HepG2 (cell line): Measurements from ENCODE around the gene LONP1. TPM values are rescaled to one million over a fixed set of nuclear protein-coding genes. Genes with fewer than 3 reads are reported as not detected.
A peak's percentile ranks its signal among the peaks of the same experiment; 100 is the strongest.

Source experiments
- ARID4A ChIP-seq: sonication (generic); formaldehyde crosslinking; IDR thresholded peaks from 2 replicates; pipeline ENCODE4 v1.5.0; 2020; ENCODE audit warnings: mild to moderate bottlenecking, missing genetic modification reagents, borderline replicate concordance
- ARNTL ChIP-seq: sonication (generic); formaldehyde crosslinking; IDR thresholded peaks from 2 replicates; pipeline ENCODE4 v1.4.0; 2020; ENCODE audit warnings: mild to moderate bottlenecking, missing genetic modification reagents
- ATRX ChIP-seq: sonication (generic); formaldehyde crosslinking; IDR thresholded peaks from 2 replicates; pipeline ENCODE4 v1.4.0; 2020; ENCODE audit warnings: missing genetic modification reagents, borderline replicate concordance
- FOSL2 ChIP-seq: sonication (generic); formaldehyde crosslinking; IDR thresholded peaks from 2 replicates; pipeline ENCODE4 v1.4.0; 2020; ENCODE audit warnings: missing genetic modification reagents
- MLX ChIP-seq: IDR thresholded peaks from 2 replicates; pipeline ENCODE4 v1.6.1; 2016
- PREB ChIP-seq: sonication (generic); formaldehyde crosslinking; IDR thresholded peaks from 2 replicates; pipeline ENCODE4 v1.4.0; 2020; ENCODE audit warnings: missing genetic modification reagents
- RXRA ChIP-seq: sonication (generic); formaldehyde crosslinking; IDR thresholded peaks from 2 replicates; pipeline ENCODE4 v1.5.1; 2020; ENCODE audit warnings: missing genetic modification reagents
- SAFB2 ChIP-seq: sonication (generic); formaldehyde crosslinking; IDR thresholded peaks from 2 replicates; pipeline ENCODE4 v1.5.1; 2020; ENCODE audit warnings: missing genetic modification reagents, low read depth, mild to moderate bottlenecking, borderline replicate concordance
- TARDBP ChIP-seq: sonication (generic); formaldehyde crosslinking; IDR thresholded peaks from 2 replicates; pipeline ENCODE4 v1.8.0; 2022; ENCODE audit warnings: mild to moderate bottlenecking, missing genetic modification reagents
- THRA ChIP-seq: sonication (generic); formaldehyde crosslinking; IDR thresholded peaks from 2 replicates; pipeline ENCODE4 v1.4.0; 2020; ENCODE audit warnings: missing genetic modification reagents, borderline replicate concordance
- XRCC5 ChIP-seq: fragments of 200-400 bp; formaldehyde crosslinking; optimal IDR thresholded peaks from 2 replicates; pipeline ENCODE3; 2017; ENCODE audit warnings: mild to moderate bottlenecking, low read length
- ZFP91 ChIP-seq: sonication (generic); formaldehyde crosslinking; IDR thresholded peaks from 2 replicates; pipeline ENCODE4 v1.9.0; 2022; ENCODE audit warnings: missing genetic modification reagents, mild to moderate bottlenecking, borderline replicate concordance
- ZMAT3 ChIP-seq: sonication (generic); formaldehyde crosslinking; conservative IDR thresholded peaks from 2 replicates; pipeline ENCODE4 v1.7.0; 2021; ENCODE audit warnings: missing genetic modification reagents
- ZNF44 ChIP-seq: sonication (generic); formaldehyde crosslinking; IDR thresholded peaks from 2 replicates; pipeline ENCODE4 v1.5.1; 2020; ENCODE audit warnings: mild to moderate bottlenecking, missing genetic modification reagents
- ZNF619 ChIP-seq: sonication (generic); formaldehyde crosslinking; IDR thresholded peaks from 2 replicates; pipeline ENCODE4 v1.4.0; 2020; ENCODE audit warnings: mild to moderate bottlenecking, missing genetic modification reagents
- ZNF709 ChIP-seq: sonication (generic); formaldehyde crosslinking; IDR thresholded peaks from 2 replicates; pipeline ENCODE4 v1.5.0; 2020; ENCODE audit warnings: mild to moderate bottlenecking, missing genetic modification reagents
- ZNF773 ChIP-seq: sonication (generic); formaldehyde crosslinking; IDR thresholded peaks from 2 replicates; pipeline ENCODE4 v1.4.0; 2020; ENCODE audit warnings: missing genetic modification reagents, borderline replicate concordance
- ZSCAN5A ChIP-seq: sonication (generic); formaldehyde crosslinking; IDR thresholded peaks from 2 replicates; pipeline ENCODE4 v1.8.0; 2022; ENCODE audit warnings: mild to moderate bottlenecking, missing genetic modification reagents, borderline replicate concordance
- polyA plus RNA-seq, 8 experiments: library from polyadenylated mRNA; depleted of rRNA in 3 of 8; stranded (reverse) in 7 of 8; unstranded in 1 of 8; fragments of >200 nt; fragmentation: Illumina TruSeq in 4 of 8; extraction: Trizol in 4 of 8; gene quantifications; 2 replicates each; pipeline versions ENCODE4 v1.2.1 to v1.2.3, GENCODE V29; 2011 to 2016; ENCODE audit warnings: low read depth in 4 of 8, missing spikeins in 1 of 8, mixed read lengths in 1 of 8; ENCODE audit not compliant: insufficient read depth in 1 of 8
- total RNA-seq, 5 experiments: library from RNA; depleted of rRNA; stranded (reverse); fragments of >200 nt; fragmentation: Illumina TruSeq; extraction: Trizol; gene quantifications; 2 replicates each; pipeline ENCODE4 v1.2.3, GENCODE V29; 2016; ENCODE audit warnings: low read depth in 1 of 5

Gene LONP1
- total and polyA plus RNA-seq, 2 of the 13 experiments (the other 11 are each of a cell fraction or from before 2014, with no cell fraction given): 59.5 to 76.8 TPM

GRCh38 chr19:5719961-5720790 lies at the start of gene LONP1, which contains the start of gene CATSPERD (continued):
- TF ChIP-seq TARDBP (CRISPR knock-in tag) (no peak; the same call in 1 of the 2 replicates), ARNTL (CRISPR knock-in tag) (peak; percentile 98), XRCC5 (peak; percentile 59), SAFB2 (CRISPR knock-in tag) (no peak; the same call in 1 of the 2 replicates), ZNF619 (CRISPR knock-in tag) (peak; percentile 82; the same call in 1 of the 2 replicates), ZNF773 (CRISPR knock-in tag) (0 out of 2 replicates have a peak, but pooled peaks have one; percentile 16), THRA (CRISPR knock-in tag) (peak; percentile 66), ZFP91 (CRISPR knock-in tag) (peak; percentile 93), ZNF709 (CRISPR knock-in tag) (0 out of 2 replicates have a peak, but pooled peaks have one; percentile 22), ARID4A (CRISPR knock-in tag) (peak; percentile 97), FOSL2 (CRISPR knock-in tag) (peak; percentile 60), ATRX (CRISPR knock-in tag) (no peak), PREB (no peak), RXRA (CRISPR knock-in tag) (peak; percentile 80), ZNF44 (CRISPR knock-in tag) (peak; percentile 53; the same call in 1 of the 2 replicates), MLX (CRISPR knock-in tag) (peak; percentile 94), ZSCAN5A (CRISPR knock-in tag) (no peak), ZMAT3 (CRISPR knock-in tag) (peak; percentile 98)
